Measurements from ENCODE around the gene SLC51B.

- TF ChIP-seq CTCF (IDR thresholded peaks at IDR 0.05; ENCODE audit: borderline replicate concordance, extremely low read depth, low read length, poor library complexity, severe bottlenecking): no peak
- no peak for TF ChIP-seq EZH2 (IDR thresholded peaks at IDR 0.05; ENCODE audit: borderline replicate concordance, low read depth, low read length, severe bottlenecking)
Measured at GRCh38 chr15:65079580-65079979, 34.4 kb downstream of the SLC51B start.
